DOHH2 (cell line): ENCODE data around the gene ADCY1.

Experiments
- CTCF ChIP-seq: fragments of 200-600 bp; sonication (generic); IDR thresholded peaks from one replicate; pipeline ENCODE4 v1.5.1; 2014; ENCODE audit warnings: antibody characterized with exemption, mild to moderate bottlenecking, low read depth, low read length; ENCODE audit not compliant: poor library complexity, severe bottlenecking
- EZH2phosphoT487 ChIP-seq: fragments of 200-600 bp; sonication (generic); IDR thresholded peaks from 2 replicates; pipeline ENCODE4 v1.6.1; 2017; ENCODE audit warnings: borderline replicate concordance, mild to moderate bottlenecking, antibody characterized with exemption, low read length, moderate library complexity, mixed read lengths

GRCh38 chr7:45653209-45653907, 79.2 kb downstream of the ADCY1 start:
- TF ChIP-seq CTCF (no peak), EZH2phosphoT487 (no peak)
